HG02588 (cell line): ENCODE results near the gene GLG1.
"Not testable (repeated sequence)": the region's sequence is repeated elsewhere in the genome, so short reads cannot be mapped to it uniquely, and the experiment has no call there.

Experiments
- ATAC-seq: cut with Tn5 transposase; IDR thresholded peaks from one replicate; pipeline ENCODE4 v1.9.1; 2021; ENCODE audit warnings: mild to moderate bottlenecking, moderate library complexity; ENCODE audit not compliant: unreplicated experiment

GLG1 gene

GRCh38 chr16:74413485-74413884, 193.4 kb downstream of the GLG1 start:
- not testable (repeated sequence) for ATAC-seq

- not testable (repeated sequence) for ATAC-seq
Observed at GRCh38 chr16:74412775-74413390, 194.0 kb downstream of the GLG1 start.

GRCh38 chr16:74412138-74412774, 194.7 kb downstream of the GLG1 start:
- ATAC-seq: not testable (repeated sequence)

DNA sequence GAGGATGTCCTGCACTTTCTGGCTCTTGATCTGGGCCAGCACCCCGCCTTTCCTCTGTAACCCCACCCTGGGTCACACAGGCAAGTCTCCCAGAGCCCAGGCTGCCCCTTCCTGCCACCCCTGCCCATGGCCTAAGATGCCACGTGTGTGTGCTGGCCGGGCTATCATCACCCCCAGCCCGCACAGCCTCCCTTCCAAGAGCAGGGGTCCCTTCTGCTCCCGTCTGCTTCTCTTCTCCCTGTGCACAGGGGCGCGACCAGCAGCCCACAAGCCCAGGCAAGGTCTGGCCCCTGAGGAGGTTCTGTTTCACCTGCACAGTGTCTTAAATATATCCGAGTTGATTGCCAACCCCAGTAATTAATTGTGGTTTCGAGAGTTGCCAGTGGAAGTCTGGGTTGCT, 195.9 kb downstream of the GLG1 start:
- not testable (repeated sequence) for ATAC-seq

DNA sequence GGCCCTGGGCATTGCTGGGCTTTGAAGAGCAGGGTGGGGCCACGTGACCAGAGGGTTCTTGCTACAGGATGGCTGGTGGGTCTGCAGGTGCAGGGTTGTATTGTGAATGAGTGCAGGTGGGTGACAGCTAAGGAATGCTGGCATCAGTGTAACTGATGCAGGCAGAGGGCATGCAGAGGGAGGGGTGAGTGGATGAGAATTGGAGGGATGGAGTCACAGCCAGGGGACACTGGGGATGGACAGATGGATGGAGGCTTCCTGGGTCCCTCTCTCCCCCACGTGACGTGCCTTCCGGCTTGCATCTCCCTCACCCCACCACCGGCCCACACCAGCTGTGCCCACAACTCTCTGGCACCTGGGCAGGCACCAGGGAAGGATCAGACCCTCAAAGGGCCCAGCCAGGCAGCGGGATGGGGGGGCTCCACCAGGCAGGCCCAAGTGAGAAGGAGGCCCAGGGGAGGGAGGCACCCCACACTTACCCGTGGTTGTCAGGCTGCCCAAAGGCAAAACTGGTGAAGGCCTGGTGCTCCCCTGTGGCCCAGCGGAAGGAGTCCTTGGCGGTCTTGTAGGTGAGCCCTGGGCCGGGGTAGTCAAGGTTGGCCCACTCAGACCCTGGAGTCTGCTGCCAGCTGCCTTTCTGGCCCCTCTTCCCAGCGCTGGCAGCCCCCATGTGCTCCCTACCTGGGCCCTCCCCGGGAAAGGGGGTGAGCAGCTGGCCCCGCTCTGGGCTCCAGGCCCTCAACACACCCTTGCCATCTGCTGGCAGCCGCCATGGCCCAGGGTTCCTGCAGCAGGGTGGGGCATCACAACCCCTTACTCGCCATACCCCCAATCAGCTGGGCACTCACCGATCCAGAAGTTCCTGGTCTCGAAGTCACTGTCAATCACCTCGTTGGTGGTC, 196.6 kb downstream of the GLG1 start:
- ATAC-seq: not testable (repeated sequence)

GRCh38 chr16:74409185-74409981, 197.5 kb downstream of the GLG1 start:
- not testable (repeated sequence) for ATAC-seq

GRCh38 chr16:74407362-74407705, 199.6 kb downstream of the GLG1 start:
- ATAC-seq: not testable (repeated sequence)

DNA sequence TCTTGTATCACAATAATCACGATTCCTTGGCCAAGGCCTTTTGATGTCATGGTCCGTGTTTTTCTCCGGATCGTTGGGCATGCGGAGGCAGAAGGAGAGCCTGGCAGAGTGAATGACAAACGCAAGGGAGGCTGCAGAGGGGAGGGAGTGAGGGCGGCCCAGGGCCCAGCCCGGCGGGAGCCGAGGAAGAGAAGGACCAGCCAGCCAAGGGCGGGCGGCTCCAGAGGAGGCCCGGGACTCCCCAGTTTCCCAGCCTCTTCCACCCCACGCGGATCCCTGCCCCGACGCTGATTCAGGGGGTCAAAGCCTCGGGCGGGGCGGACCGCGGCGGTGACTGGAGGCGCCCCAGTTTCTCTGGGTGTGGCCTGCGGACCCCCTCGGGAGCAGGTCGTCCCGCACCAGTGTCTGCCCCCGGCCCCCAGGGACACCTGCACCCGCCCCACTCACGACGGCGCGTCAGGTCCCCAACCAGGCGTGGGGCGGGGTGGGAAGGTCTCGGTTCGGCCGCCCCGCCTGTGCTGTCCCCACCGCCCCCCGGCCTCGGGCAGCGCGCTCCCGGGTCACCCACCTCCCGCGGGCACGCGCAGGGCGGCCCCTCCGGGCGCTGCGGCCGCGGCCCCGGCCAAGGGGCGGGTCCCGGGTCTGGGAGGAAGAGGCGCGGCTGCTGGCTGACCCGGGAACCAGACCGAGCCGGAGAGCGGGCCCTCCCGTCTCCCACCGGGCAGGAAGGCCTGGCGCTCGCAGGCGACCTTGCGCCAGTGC, 200.1 kb downstream of the GLG1 start:
- ATAC-seq: not testable (repeated sequence)

GRCh38 chr16:74404148-74404933, 202.6 kb downstream of the GLG1 start:
- not testable (repeated sequence) for ATAC-seq

- ATAC-seq: not testable (repeated sequence)
Observed at GRCh38 chr16:74400238-74400637, 206.7 kb downstream of the GLG1 start.

DNA sequence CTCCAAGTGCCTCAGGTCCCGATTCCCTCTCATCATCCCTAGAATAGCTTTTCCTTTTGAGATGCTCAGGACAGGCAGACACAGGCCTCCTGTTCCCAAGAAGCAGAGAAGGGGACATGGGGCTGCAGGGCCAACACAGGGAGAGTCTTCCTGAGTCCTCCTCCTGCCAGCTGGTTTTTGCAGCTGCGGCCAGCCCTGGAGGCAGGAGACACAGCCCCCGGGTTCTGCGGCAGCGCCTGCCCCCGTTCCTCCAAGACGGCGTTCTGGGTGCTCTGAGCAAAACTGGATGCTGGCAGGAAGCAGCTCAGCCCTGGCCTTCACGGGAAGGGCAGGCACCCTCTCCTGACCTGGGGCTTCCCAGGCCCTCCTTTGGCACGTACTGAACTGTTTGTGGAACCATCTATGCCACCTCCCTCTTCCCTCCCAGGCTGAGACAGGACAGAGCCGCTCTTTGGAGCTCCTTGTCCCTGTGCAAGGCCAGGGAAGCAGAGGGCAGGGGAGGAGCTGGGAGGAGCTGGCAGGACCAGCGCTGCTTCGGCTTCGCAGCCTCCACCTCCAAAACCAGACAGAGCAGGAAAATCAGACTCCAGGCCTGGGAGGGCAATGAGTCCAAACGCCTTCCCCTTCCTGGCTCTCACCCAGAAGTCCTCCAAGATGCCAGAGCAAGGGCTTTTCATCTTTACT, 208.6 kb downstream of the GLG1 start:
- not testable (repeated sequence) for ATAC-seq
